ENCODE results near the gene MAGOH.
"Not testable (repeated sequence)": the region's sequence is repeated elsewhere in the genome, so short reads cannot be mapped to it uniquely, and the experiment has no call there.

DNA sequence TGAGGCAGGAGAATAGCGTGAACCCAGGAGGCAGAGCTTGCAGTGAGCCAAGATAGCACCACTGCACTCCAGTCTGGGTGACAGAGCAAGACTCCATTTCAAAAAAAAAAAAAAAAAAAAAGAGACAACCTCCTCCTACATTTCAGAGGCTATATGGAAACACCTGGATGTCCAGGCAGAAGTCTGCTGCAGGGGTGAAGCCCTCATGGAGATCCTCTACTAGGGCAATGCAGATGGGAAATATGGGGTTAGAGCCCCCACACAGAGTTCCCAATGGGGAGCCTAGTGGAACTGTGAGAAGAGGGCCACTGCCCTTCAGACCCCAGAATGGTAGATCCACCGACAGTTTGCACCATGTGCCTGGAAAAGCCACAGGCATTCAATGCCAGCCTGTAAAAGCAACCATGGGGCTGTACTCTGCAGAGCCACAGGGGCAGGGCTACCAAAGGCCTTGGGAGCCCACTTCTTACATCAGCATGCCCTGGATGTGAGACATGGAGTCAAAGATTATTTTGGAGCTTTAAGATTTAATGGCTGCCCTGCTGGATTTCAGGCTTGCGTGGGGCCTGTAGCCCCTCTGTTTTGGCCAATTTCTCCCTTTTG, 32.1 kb downstream of the MAGOH start:
- TF ChIP-seq, protein P1, sequence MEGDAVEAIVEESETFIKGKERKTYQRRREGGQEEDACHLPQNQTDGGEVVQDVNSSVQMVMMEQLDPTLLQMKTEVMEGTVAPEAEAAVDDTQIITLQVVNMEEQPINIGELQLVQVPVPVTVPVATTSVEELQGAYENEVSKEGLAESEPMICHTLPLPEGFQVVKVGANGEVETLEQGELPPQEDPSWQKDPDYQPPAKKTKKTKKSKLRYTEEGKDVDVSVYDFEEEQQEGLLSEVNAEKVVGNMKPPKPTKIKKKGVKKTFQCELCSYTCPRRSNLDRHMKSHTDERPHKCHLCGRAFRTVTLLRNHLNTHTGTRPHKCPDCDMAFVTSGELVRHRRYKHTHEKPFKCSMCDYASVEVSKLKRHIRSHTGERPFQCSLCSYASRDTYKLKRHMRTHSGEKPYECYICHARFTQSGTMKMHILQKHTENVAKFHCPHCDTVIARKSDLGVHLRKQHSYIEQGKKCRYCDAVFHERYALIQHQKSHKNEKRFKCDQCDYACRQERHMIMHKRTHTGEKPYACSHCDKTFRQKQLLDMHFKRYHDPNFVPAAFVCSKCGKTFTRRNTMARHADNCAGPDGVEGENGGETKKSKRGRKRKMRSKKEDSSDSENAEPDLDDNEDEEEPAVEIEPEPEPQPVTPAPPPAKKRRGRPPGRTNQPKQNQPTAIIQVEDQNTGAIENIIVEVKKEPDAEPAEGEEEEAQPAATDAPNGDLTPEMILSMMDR (IDR thresholded peaks at IDR 0.05; ENCODE audit: low read depth, low read length): not testable (repeated sequence)
- not testable (repeated sequence) for TF ChIP-seq POLR2A (IDR thresholded peaks at IDR 0.05; ENCODE audit: extremely low read depth, insufficient read length); MYC (IDR thresholded peaks at IDR 0.05; ENCODE audit: low read depth, low read length)
- TF ChIP-seq, protein P2, sequence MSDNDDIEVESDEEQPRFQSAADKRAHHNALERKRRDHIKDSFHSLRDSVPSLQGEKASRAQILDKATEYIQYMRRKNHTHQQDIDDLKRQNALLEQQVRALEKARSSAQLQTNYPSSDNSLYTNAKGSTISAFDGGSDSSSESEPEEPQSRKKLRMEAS (IDR thresholded peaks at IDR 0.05; ENCODE audit: low read depth, low read length): not testable (repeated sequence)
